HPDE6-E6E7 (cell line): Measurements from ENCODE around the gene JARID2.

Experiments used
- DNase-seq: peaks from one replicate; pipeline ENCODE4 v3.0.0; 2011; ENCODE audit warnings: missing footprints; ENCODE audit errors: extremely low spot score

JARID2 gene

GRCh38 chr6:15517600-15517999, 271.7 kb downstream of the JARID2 start:
- DNase-seq, result no peak

GRCh38 chr6:15518057-15518456, 272.2 kb downstream of the JARID2 start:
- no peak for DNase-seq

GRCh38 chr6:15518878-15519277, 273.0 kb downstream of the JARID2 start:
- DNase-seq, result no peak

GRCh38 chr6:15519681-15520080, 273.8 kb downstream of the JARID2 start:
- no peak for DNase-seq

- no peak for DNase-seq
Observed at GRCh38 chr6:15520626-15521203, 274.8 kb downstream of the JARID2 start.

GRCh38 chr6:15521582-15521981, 275.7 kb downstream of the JARID2 start:
- no peak for DNase-seq

- DNase-seq, result no peak
Observed at GRCh38 chr6:15522026-15522425, 276.2 kb downstream of the JARID2 start.

GRCh38 chr6:15522427-15522826, 276.6 kb downstream of the JARID2 start:
- no peak for DNase-seq

GRCh38 chr6:15522856-15523529, 277.1 kb downstream of the JARID2 start:
- DNase-seq, result no peak

GRCh38 chr6:15523679-15524630, 278.1 kb downstream of the JARID2 start:
- DNase-seq, result no peak

- DNase-seq, result no peak
Observed at GRCh38 chr6:15524861-15525401, 279.1 kb downstream of the JARID2 start.

GRCh38 chr6:15526212-15526701, 280.4 kb downstream of the JARID2 start:
- no peak for DNase-seq

- DNase-seq, result no peak
Observed at GRCh38 chr6:15527838-15528617, 282.2 kb downstream of the JARID2 start.

GRCh38 chr6:15528870-15529269, 283.0 kb downstream of the JARID2 start:
- no peak for DNase-seq

- no peak for DNase-seq
Observed at GRCh38 chr6:15530411-15530810, 284.5 kb downstream of the JARID2 start.

- DNase-seq, result no peak
Observed at GRCh38 chr6:15531973-15532372, 286.1 kb downstream of the JARID2 start.

- DNase-seq, result no peak
Observed at GRCh38 chr6:15533379-15534026, 287.6 kb downstream of the JARID2 start.

GRCh38 chr6:15534974-15535373, 289.1 kb downstream of the JARID2 start:
- DNase-seq, result no peak

- DNase-seq, result no peak
Observed at GRCh38 chr6:15535495-15536197, 289.8 kb downstream of the JARID2 start.
